Ovary (tissue), 3 donors: ENCODE data around the gene VWA5B2.

ENCODE experiments used
- CTCF ChIP-seq, 3 donors: fragments of 450-650 bp in 2 of 3; fragments of 200-600 bp in 1 of 3; IDR thresholded peaks; one replicate each; pipeline versions ENCODE4 v1.5.1 to v1.8.0; 2016 to 2022; ENCODE audit warnings: antibody characterized with exemption in 3 of 3, mild to moderate bottlenecking in 1 of 3
- EP300 ChIP-seq: sonication (generic); formaldehyde crosslinking; IDR thresholded peaks from one replicate; pipeline ENCODE4 v1.6.1; 2017; ENCODE audit warnings: antibody characterized with exemption
- donor health status: DM: no; HTN: no; CAD: no.

DNA sequence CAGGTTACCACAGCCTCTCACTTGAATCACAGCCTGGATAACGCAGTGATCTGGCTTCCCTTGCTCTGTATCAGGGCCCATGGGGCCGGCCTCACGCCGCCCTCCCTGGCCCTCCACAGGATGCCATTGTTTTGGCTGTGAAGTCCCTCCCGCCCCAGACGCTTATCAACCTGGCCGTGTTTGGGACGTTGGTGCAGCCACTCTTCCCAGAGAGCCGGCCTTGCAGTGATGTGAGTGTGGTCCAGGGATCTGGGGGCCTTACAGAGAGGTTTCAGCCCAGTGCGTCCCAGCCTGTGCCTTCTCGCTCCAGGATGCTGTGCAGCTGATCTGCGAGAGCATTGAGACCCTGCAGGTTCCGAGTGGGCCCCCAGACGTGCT lies 6.6 kb downstream of the VWA5B2 start:
- TF ChIP-seq EP300, result no peak
- TF ChIP-seq CTCF (IDR thresholded peaks at IDR 0.05), result no peak
